GM23338 (cell line): ENCODE measurements around the gene ZNF580.

Experiments used
- CREB1 ChIP-seq: fragments of 250-450 bp; sonication (Bioruptor Pico); IDR thresholded peaks from 2 replicates; pipeline ENCODE4 v1.5.0; 2020; ENCODE audit warnings: low read depth, mild to moderate bottlenecking, moderate library complexity
- CTCF ChIP-seq, 2 experiments: fragments of 200-600 bp in 1 of 2; sonication (generic) in 1 of 2; conservative IDR thresholded peaks; 2 replicates each; pipeline versions ENCODE4 v1.5.1 to v1.6.1; 2016 to 2017; ENCODE audit warnings: antibody characterized with exemption in 2 of 2, low read depth in 2 of 2, mild to moderate bottlenecking in 2 of 2, moderate library complexity in 1 of 2
- EZH2 ChIP-seq: fragments of 200-600 bp; sonication (generic); IDR thresholded peaks from one replicate; pipeline ENCODE4 v1.8.0; 2017; ENCODE audit warnings: antibody characterized with exemption, mild to moderate bottlenecking, low read depth; ENCODE audit not compliant: unreplicated experiment
- EZH2phosphoT487 ChIP-seq: fragments of 200-600 bp; sonication (generic); IDR thresholded peaks from one replicate; pipeline ENCODE4 v1.8.1; 2018; ENCODE audit warnings: antibody characterized with exemption; ENCODE audit not compliant: unreplicated experiment
- POLR2AphosphoS5 ChIP-seq: IDR thresholded peaks from 2 replicates; pipeline ENCODE4 v1.6.1; 2016; ENCODE audit warnings: antibody characterized with exemption, low read depth
- REST ChIP-seq: IDR thresholded peaks from one replicate; pipeline ENCODE4 v1.6.1; 2018; ENCODE audit warnings: antibody characterized with exemption; ENCODE audit not compliant: unreplicated experiment
- ZNF331 ChIP-seq: fragments of 250-450 bp; sonication (Bioruptor Pico); IDR thresholded peaks from 2 replicates; pipeline ENCODE4 v1.5.0; 2020; ENCODE audit warnings: low read depth, mild to moderate bottlenecking, moderate library complexity

- TF ChIP-seq CTCF (conservative IDR thresholded peaks at IDR 0.05; ENCODE audit: low read depth in 2 of 2) (peak; percentile 97 to 100), EZH2 (no peak), EZH2phosphoT487 (no peak), ZNF331 (CRISPR knock-in tag) (no peak), REST (no peak), POLR2AphosphoS5 (peak; percentile 53), CREB1 (CRISPR knock-in tag) (peak; percentile 54)
Observed at GRCh38 chr19:55653651-55654322, 13.0 kb downstream of the ZNF580 start.
